ENCODE data around the gene IGFBP3. TPM values are rescaled to one million over a fixed set of nuclear protein-coding genes. Genes with fewer than 3 reads are reported as not detected.

The IGFBP3 gene
- total and polyA plus RNA-seq, 2 of the 13 experiments (the other 11 are each of a cell fraction or from before 2014, with no cell fraction given): 57.5 TPM; not detected in 1

- no peak for TF ChIP-seq THAP8 (CRISPR knock-in tag; IDR thresholded peaks at IDR 0.05; ENCODE audit: borderline replicate concordance)
- no peak for TF ChIP-seq ZNF672 (CRISPR knock-in tag; IDR thresholded peaks at IDR 0.05)
- TF ChIP-seq ZNF768 (CRISPR knock-in tag; IDR thresholded peaks at IDR 0.05): no peak
- TF ChIP-seq, protein P1, sequence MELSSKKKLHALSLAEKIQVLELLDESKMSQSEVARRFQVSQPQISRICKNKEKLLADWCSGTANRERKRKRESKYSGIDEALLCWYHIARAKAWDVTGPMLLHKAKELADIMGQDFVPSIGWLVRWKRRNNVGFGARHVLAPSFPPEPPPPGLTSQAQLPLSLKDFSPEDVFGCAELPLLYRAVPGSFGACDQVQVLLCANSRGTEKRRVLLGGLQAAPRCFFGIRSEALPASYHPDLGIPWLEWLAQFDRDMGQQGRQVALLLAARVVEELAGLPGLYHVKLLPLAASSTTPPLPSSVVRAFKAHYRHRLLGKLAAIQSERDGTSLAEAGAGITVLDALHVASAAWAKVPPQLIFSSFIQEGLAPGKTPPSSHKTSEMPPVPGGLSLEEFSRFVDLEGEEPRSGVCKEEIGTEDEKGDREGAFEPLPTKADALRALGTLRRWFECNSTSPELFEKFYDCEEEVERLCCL (CRISPR knock-in tag; IDR thresholded peaks at IDR 0.05; ENCODE audit: borderline replicate concordance): peak; percentile 75; the same call in 1 of the 2 replicates
- TF ChIP-seq HNF4G (IDR thresholded peaks at IDR 0.05; ENCODE audit: borderline replicate concordance, low read depth, low read length): peak; percentile 88
- TF ChIP-seq HNF4G (CRISPR knock-in tag; IDR thresholded peaks at IDR 0.05; ENCODE audit: borderline replicate concordance, low read depth): peak; percentile 92
- TF ChIP-seq ZNF432 (CRISPR knock-in tag; IDR thresholded peaks at IDR 0.05; ENCODE audit: borderline replicate concordance): no peak
- TF ChIP-seq, protein P2, sequence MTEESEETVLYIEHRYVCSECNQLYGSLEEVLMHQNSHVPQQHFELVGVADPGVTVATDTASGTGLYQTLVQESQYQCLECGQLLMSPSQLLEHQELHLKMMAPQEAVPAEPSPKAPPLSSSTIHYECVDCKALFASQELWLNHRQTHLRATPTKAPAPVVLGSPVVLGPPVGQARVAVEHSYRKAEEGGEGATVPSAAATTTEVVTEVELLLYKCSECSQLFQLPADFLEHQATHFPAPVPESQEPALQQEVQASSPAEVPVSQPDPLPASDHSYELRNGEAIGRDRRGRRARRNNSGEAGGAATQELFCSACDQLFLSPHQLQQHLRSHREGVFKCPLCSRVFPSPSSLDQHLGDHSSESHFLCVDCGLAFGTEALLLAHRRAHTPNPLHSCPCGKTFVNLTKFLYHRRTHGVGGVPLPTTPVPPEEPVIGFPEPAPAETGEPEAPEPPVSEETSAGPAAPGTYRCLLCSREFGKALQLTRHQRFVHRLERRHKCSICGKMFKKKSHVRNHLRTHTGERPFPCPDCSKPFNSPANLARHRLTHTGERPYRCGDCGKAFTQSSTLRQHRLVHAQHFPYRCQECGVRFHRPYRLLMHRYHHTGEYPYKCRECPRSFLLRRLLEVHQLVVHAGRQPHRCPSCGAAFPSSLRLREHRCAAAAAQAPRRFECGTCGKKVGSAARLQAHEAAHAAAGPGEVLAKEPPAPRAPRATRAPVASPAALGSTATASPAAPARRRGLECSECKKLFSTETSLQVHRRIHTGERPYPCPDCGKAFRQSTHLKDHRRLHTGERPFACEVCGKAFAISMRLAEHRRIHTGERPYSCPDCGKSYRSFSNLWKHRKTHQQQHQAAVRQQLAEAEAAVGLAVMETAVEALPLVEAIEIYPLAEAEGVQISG (CRISPR knock-in tag; IDR thresholded peaks at IDR 0.05): peak; percentile 83
- TF ChIP-seq REXO4 (CRISPR knock-in tag; IDR thresholded peaks at IDR 0.05; ENCODE audit: borderline replicate concordance): no peak
- TF ChIP-seq GLI4 (CRISPR knock-in tag; IDR thresholded peaks at IDR 0.05; ENCODE audit: borderline replicate concordance): peak; percentile 73; the same call in 1 of the 2 replicates
- no peak for TF ChIP-seq ZNF552 (CRISPR knock-in tag; IDR thresholded peaks at IDR 0.05; ENCODE audit: borderline replicate concordance)
- TF ChIP-seq TCF7 (IDR thresholded peaks at IDR 0.05; ENCODE audit: low read depth): peak; percentile 98
- TF ChIP-seq SATB2 (CRISPR knock-in tag; IDR thresholded peaks at IDR 0.05): no peak
- no peak for TF ChIP-seq YY1 (IDR thresholded peaks at IDR 0.05; ENCODE audit: insufficient read depth, insufficient replicate concordance, low read depth, low read length)
- no peak; the same call in 1 of the 2 replicates for TF ChIP-seq WIZ (CRISPR knock-in tag; IDR thresholded peaks at IDR 0.05)
- TF ChIP-seq, protein P3, sequence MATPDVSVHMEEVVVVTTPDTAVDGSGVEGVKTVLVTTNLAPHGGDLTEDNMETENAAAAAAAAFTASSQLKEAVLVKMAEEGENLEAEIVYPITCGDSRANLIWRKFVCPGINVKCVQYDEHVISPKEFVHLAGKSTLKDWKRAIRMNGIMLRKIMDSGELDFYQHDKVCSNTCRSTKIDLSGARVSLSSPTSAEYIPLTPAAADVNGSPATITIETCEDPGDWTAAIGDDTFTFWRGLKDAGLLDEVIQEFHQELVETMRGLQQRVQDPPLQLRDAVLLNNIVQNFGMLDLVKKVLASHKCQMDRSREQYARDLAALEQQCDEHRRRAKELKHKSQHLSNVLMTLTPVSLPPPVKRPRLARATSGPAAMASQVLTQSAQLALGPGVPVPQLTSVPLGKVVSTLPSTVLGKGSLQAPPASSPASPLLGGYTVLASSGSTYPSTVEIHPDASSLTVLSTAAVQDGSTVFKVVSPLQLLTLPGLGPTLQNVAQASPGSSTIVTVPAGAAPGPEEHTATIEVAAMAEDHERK (CRISPR knock-in tag; IDR thresholded peaks at IDR 0.05; ENCODE audit: low read depth): no peak
- 0 out of 2 replicates have a peak, but pooled peaks have one; percentile 6 for TF ChIP-seq ZNF644 (CRISPR knock-in tag; IDR thresholded peaks at IDR 0.05; ENCODE audit: low read depth)
- no peak for TF ChIP-seq ZIK1 (CRISPR knock-in tag; IDR thresholded peaks at IDR 0.05; ENCODE audit: borderline replicate concordance, low read depth)
- no peak for TF ChIP-seq NR1H2 (CRISPR knock-in tag; IDR thresholded peaks at IDR 0.05; ENCODE audit: borderline replicate concordance, low read depth)
- TF ChIP-seq MED8 (CRISPR knock-in tag; IDR thresholded peaks at IDR 0.05; ENCODE audit: insufficient replicate concordance): peak; percentile 99
- TF ChIP-seq RAD51 (IDR thresholded peaks at IDR 0.05; ENCODE audit: borderline replicate concordance): no peak
These were observed 39.2 kb downstream of the IGFBP3 start (continued) for GRCh38 chr7:45881759-45882464.

All from HepG2 (cell line).